HG03064 (cell line): Measurements from ENCODE around the gene ACSM3.
"Not testable (repeated sequence)": the region's sequence is repeated elsewhere in the genome, so short reads cannot be mapped to it uniquely, and the experiment has no call there.

Experiments used
- ATAC-seq: cut with Tn5 transposase; IDR thresholded peaks from one replicate; pipeline ENCODE4 v1.9.1; 2021; ENCODE audit warnings: low read depth; ENCODE audit not compliant: unreplicated experiment

Gene ACSM3, protein sequence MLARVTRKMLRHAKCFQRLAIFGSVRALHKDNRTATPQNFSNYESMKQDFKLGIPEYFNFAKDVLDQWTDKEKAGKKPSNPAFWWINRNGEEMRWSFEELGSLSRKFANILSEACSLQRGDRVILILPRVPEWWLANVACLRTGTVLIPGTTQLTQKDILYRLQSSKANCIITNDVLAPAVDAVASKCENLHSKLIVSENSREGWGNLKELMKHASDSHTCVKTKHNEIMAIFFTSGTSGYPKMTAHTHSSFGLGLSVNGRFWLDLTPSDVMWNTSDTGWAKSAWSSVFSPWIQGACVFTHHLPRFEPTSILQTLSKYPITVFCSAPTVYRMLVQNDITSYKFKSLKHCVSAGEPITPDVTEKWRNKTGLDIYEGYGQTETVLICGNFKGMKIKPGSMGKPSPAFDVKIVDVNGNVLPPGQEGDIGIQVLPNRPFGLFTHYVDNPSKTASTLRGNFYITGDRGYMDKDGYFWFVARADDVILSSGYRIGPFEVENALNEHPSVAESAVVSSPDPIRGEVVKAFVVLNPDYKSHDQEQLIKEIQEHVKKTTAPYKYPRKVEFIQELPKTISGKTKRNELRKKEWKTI

DNA sequence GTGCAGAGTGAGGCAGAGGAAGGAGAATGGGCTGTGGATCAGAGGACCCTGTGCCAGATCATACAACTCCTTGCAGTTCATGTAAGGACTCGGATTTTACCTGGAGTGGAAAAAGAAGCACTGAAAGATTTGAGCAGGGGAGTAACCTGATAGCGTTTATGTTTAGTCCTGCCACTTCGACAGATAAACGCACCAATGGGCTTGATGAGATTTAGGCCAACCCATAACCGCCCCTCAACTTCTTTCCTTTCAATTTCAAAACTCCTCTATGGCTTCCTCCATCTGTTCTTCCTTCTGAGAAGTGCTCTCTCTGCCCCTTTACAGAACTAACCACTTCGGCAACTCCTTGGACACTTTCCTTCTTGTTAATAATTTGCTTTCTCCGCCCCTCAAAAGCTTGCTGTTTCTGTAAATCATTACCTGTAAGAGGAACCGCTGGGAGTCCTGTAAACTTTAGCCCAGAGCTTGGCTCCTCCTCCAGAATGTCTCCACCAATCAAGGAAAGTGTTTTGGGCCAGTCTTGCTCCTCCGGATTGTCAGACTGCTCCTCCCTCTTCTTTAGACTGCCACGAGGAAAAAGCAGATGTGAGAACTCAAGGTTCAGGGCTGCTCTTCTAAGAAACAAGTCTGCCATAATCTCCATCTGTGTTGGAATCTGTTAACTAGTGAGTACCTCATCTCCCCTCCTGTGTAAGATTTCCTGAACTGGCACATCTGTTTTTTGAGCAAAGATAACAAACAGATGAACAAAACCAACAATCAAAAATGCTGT is at the start of gene ACSM3:
ACSM3 (plus strand) TSS at position 554 of the 772 bp plus-strand sequence. CDS start 6,021 bp downstream, outside the sequence.
- ATAC-seq = peak; percentile 98

DNA sequence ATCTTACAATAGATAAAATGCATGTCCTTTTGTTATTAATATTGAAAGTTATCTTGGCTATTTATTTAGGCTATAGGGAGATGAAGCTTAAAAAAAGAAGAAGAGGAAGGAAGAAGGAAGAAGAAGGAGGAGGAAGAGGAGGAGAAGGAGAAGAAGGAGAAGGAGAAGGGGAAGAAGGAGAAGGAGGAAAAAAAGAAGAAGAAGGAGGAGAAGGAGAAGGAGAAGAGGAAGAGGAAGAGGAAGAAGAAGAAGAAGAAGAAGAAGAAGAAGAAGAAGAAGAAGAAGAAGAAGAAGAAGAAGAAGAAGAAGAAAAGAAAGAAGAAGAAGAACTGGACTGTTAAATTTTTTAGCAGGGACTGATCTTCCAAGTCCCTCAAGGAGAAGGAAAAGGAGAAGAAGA is 46.1 kb upstream of the ACSM3 start:
- ATAC-seq = not testable (repeated sequence)

DNA sequence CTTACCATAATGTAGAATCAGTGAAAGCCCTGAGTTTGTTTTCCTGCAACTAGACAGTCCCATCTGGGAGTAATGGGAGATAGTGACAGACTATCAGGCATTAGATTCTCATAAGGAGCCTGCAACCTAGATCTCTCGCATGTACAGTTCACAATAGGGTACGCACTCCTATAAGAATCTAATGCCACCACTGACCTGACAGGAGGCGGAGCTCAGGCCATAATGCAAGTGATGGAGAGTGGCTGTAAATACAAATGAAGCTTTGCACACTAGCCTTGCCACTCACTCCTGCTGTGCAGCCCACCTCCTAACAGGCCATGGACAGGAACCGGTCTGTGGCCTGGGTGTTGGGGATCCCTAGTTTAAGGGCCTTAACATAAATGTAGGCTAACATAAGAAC is 43.6 kb upstream of the ACSM3 start:
- no peak for ATAC-seq

DNA sequence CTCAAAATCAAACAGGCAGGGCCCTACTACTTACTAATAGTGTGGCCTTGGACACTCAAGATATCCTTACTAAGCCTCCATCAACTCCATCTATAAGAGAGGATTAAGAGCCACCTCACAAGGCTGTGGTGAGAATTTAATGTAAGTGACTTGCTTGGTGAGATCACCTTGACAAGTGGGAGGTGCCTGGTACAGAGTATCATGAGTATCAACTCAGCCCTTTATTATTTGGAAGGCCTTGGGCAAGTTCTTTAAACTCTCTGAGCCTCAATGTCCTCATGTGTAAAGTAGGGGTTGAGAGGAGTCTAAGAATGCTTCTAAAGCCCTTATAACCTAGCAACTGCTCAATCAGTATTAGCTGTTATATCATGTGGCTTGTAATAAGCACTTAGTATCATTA is 37.2 kb upstream of the ACSM3 start:
- ATAC-seq = no peak

DNA sequence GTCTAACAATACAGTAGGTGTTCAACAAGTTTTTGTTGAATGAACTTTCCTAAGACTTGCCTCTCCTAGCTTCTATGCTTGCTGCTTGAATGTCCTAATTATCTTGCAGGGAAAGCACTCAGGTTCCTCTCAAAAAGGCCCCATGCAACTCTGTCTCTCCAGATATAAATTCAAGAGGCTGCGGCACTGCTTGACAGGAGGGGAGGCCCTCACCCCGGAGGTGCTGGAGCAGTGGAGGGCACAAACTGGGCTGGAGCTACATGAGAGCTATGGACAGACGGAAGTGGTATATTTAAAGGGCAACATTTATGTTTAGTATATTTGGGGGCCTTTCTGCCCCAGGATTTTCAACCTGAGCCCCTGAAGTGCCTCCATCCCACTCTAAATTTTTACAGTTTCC is 36.6 kb upstream of the ACSM3 start:
- no peak for ATAC-seq

DNA sequence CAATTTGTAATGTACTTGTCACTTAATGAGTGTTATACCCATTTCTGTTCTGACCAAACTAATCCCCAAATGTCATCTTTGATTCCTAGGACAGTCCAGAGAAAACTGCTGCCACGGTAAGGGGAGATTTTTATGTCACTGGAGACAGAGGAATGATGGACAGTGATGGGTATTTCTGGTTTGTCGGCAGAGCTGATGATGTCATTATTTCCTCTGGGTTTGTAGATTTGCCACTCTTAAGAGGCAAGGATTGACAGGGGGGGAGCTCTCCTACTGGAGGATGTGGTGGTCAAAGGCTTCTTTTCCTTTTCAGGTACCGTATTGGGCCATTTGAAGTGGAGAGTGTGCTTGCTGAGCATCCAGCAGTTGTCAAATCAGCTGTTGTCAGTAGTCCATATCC is 34.7 kb upstream of the ACSM3 start:
- ATAC-seq = no peak

DNA sequence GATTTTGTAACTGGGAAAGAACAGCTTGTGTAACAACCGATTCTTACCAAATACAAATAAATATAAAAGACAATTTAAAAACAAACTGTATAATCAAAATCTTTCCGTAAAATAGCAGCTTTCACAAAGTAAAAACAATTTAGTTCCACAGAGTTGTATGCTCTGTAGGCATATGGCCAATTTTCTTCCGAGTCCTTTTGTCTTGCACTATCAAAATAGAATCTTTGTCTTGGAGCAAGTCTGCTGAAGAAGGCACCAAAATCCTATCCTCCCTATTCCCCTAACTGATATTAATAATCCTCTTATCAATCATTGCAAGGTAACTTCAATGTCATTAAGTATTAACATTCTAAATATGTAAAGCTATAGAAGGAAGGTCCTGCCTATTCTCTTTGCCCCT is 29.8 kb upstream of the ACSM3 start:
- no peak for ATAC-seq

DNA sequence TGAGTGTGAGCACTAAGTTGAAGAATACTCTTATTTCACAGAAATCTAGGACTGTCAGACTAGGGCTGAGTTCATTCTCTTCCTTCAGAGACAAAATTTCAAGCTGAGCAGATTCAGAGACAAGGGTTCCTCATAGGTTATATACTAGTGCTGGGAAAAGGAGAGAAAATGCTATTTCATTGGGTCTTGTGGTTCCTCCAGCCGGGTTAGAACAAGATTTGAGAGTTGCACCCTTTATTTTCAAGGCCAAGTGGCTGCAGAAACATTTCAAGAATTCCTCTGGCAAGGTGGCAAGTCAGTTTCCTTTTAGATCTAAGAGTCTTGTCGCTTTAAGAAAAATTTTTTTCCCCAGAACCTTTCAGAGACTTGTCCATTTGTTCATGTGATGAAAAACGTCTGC is 29.0 kb upstream of the ACSM3 start:
- no peak for ATAC-seq

DNA sequence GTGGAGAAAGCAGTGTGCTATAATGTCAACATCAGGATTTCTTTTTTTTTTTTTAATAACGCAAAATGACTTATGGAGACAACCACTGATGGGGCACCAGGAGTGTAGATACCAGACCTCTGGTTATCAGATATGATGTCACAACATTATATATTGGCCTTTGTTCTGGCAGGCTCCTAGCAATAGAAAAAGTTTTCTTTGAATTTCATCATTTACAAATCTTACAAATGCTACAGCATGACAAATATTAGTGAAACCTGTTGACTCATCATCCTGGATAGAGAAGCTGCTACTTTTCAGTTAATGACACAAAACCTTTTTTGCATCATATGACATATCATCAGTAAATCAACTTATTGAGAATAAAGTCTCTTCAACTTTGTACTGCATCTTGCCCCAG is 28.3 kb upstream of the ACSM3 start:
- ATAC-seq = no peak

DNA sequence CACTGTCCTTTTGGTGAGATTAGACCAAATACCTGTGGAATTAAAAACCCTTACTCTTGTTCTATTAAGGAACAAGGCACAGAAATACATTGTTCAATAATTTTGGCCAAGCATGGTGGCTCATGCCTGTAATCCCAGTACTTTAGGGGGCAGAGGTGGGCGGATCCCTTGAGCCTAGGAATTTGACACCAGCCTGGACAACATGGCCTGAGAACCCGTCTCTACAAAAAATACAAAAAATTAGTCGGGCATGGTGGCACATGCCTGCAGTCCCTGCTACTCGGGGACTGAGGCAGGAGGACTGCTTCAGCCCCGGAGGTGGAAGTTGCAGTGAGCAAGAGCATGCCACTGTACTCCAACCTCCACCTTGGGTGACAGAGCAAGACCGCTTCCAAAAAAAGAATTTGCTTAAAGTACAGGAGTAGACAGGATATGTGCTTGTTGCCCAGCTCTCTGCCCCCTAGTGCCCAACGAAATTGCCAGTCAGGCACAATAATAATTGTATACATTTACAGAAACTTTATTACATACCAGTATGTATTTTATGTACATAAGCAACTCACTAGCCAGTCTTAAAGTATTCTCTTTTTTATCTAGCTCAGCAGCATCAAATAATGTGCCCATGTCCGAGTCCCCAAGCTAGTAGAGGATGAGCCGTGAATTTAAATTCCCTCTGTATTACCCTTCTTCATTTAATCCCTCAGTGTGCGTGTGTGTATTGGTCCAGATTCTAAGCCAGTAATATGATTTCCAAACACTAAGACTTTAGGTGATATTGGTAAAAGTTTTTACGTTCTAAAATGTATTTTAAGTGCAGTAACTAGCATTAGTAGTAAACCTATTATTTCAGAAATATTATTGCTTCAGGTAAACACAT is 23.6 kb upstream of the ACSM3 start:
- no peak for ATAC-seq

DNA sequence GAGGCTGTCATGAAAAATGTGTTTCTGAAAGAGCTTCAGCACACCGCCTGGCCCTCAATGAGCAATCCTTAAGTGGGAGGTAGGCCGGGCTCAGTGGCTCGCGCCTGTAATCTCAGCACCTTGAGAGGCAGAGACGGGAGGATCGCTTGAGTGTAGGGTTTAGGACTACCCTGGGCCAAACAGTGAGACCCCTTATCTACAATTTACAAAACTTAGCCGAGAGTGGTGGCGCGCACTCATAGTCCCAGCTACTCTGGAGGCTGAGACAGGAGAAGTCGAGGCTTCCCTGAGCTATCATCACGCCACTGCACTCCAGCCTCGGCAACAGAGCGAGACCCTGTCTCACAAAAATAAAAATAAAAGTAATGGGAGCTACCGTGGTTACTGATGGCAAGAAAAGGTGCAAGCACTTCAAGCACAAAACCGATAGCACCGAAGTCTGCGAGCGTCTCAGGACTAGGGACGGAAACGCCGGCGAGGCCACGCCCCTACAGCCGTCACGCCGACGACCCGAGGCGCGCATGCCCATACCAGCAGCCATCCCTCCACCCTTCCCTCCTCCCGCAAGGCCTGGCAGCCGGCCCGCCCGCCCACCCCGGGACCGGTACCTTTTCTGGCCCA is 22.8 kb upstream of the ACSM3 start:
- ATAC-seq = peak; percentile 85

DNA sequence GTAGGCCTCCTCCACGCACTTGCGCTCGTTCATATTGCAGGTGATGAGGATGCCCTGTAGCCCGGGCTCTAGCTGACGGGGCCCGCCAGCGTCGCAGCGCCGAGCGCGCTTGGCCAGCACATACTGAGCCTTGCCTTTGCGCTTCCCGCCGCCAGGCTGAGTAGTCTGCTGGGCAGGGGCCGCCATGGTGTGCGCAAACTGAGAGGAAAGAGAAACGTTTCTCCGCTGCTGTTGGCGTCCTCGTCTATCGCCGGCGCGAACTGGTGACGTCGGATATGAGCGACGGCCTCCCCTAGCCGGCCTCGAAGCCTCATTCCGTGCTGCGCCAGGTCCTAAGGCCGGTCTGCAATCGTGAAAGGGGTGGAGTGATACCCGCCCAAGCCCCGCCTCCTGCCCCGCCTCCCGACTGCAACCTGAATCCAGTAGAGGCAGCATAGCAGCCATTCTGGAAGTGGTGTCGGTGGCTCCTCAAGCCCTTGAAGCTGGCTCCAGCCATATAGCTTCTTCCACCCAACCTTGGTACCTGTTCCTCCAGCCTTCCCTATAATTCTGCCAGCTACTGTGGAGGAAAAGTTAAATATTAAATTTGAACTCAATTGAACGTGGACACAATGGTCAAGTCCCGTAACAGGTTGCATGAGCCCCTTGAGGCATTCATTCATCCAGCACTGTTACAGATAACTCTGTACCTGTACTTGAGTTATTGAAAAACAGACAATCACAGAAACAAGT is 22.1 kb upstream of the ACSM3 start, which contains the start of gene THUMPD1:
THUMPD1 (minus strand) TSS at position 265 of the 732 bp plus-strand sequence; CDS start at position 186, 79 bp downstream.
- peak; percentile 64 for ATAC-seq

DNA sequence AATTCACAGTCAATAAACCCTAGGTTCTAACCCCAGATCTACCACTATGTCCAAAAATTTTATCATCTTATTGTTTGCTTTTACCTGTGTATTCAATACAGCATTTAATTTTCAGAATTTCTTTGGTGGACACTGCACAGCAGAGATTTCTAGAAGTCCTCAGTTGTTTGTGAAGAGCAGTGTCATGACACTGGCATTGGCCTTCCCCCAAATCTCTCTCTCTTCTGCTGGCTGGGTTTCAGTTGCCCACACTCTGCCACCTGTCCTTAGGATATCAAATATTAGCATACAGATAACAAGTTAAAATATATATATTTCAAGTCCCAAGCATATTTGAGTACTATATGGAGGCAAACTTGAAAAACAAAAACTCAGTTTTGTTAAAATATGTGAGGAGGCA is 20.2 kb upstream of the ACSM3 start:
- no peak for ATAC-seq

DNA sequence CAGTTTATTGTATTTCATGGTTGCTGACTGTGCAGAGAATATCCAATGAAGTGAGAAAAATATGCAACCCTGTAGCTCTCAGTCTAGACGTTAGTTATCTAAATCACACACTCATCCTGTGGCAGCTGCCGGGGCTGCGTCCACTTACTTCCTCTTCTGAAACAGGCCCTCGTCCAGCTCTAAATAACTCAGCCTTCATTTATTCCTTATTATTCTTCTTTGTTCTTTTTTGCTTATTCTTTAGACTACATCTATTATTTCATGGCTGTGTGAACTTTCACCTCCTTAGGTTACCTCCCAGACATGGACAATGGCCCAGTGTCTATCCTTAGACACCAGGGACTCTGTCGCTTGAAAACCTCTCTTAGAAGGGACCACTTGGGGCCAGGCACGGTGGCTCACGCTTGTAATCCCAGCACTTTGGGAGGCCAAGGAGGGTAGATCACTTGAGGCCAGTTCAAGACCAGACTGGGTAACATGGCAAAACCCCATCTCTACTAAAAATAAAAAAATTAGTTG is 18.8 kb upstream of the ACSM3 start:
- no peak for ATAC-seq

DNA sequence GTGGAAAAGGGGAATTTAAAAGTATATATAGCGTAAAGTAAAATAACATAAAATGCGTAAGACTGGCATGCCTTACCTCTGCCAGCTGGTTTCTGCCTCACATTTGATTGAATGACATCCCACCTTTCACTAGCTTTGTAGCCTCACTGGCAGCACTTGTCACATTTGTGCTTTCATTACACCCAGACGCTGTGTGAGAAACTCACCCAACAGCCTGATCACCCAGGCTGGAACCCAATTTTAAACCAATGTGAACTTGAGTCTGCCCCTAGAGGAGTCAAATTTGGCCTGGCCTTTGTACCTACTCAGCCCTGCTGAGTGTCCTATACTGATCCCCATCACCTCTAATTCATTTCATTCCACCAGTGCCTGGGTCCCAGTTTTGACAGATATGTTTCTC is 17.4 kb upstream of the ACSM3 start:
- ATAC-seq = no peak

DNA sequence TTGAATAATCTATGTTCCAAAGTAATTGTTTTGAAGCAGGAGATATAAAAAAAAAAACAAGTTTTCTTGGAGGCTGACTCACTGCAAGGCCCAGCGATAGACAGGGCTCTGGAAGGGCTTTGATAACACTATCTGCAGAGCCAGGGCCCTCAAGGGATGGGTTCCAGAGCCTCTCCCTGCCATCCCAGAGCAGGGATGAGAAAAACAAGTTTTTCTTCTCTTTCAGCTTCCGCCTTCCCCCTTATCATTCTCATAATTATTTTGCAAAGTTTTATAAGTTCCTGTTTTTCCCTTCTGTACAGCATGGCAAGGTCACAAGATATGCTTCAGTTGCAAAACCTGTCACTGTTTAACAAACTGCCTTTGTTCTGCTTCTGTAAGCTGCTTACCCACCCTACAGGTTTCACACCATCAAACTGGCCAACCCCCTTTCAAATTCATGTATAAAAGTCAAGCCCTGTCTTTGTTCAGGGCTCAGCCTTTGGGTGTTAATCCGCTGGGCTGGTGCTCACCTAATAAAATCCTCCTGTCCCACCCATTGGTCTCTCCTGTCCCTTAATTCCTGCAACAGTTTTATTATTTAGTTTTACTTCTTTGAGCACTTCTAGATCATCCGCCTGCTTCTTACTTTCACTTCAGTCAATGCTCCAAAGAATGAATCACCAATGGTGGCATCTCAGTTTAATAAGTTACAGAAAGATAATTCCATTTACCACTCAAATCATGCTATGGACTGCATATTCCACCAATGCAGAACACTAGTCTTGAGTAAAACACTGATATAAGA is 16.6 kb upstream of the ACSM3 start:
- no peak for ATAC-seq

DNA sequence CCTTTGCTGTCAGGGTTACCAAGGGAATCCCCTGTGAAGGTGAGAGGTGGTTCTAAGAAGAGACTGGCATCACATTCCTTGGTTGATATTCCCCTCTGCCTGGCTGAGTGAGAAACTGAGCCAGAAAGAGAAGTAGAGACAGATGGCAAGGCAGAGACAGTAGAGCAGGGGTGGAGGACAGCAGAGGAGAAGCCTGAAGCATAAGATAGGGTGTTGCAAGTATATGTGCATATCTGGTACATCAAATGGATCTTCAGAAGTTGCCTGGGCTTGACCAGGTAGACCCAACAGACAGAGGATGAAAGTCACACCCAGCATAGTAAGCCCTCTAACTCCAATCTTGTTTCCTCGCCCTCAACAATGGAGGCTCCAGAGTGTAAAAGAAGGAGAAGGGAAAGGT is 14.3 kb upstream of the ACSM3 start:
- no peak for ATAC-seq

DNA sequence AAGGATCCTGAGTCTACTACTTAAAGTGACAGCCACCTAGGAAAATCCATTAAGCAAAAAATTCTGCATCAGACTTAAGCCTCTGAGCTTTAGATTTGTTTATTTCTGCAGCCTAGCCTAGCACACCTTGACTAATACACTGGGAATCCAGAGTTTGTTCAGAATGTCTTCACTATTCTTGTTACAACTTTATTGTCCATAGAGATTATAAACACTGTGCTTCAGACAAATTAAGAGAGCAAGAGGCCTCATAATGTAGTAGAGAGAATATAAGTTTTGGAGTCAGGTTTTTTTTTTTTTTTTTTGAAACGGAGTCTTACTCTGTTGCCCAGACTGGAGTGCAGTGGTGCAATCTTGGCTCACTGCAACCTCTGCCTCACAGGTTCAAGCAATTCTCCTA is 13.3 kb upstream of the ACSM3 start:
- no peak for ATAC-seq
